GM04504 (cell line): ENCODE data around the gene CACNG4.
A peak's percentile ranks its signal among the peaks of the same experiment; 100 is the strongest.
"Not testable (repeated sequence)": the region's sequence is repeated elsewhere in the genome, so short reads cannot be mapped to it uniquely, and the experiment has no call there.

Experiments used
- DNase-seq: peaks from one replicate; pipeline ENCODE4 v3.0.0-alpha.2; 2012; ENCODE audit warnings: low read depth

CACNG4 gene

GRCh38 chr17:66964930-66965800, 658 bp downstream of the CACNG4 start:
- DNase-seq: no peak

DNA sequence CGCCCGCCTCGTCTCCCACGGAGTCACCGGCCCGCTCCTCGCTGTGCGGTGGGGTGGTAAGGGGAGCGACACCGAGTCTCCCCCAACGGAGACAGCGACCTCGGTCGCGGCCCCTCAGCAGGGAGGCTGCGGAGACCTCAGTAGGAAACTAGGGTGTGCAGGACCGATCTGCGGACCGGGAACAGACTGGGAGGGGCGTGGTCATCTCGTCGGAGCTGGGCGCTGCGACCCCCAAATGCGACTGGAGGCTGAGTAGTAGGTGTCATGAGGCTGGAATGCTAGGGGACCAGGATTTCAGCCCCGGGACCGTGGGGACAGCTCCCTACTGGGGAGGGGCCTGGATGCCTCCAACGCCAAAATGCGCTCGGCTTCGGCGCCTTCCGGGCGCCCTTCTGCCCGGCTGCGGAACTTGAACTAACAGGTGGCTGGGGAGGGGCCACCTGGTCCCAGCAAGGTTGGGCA, 1.3 kb downstream of the CACNG4 start:
- no peak for DNase-seq

DNA sequence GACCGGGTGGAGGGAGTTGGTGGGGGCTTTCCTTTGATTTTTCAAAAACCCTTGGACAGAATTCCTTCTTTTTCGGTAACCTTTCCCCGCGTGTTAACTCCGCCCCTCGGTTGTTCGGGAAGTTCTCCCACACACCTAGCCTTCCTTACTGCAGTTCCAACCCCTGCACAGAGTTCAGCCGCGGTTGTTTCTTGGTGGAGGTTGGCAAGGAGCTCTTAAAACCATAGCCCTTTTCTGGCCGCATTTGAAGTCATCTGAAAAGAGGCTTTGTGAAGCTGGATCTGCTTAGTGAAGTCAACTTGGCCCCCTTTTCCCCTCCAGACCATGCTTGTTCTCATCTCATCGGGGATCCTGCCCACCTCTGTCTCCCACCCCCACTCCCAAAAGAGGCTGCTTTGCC, 1.8 kb downstream of the CACNG4 start:
- DNase-seq: no peak

DNA sequence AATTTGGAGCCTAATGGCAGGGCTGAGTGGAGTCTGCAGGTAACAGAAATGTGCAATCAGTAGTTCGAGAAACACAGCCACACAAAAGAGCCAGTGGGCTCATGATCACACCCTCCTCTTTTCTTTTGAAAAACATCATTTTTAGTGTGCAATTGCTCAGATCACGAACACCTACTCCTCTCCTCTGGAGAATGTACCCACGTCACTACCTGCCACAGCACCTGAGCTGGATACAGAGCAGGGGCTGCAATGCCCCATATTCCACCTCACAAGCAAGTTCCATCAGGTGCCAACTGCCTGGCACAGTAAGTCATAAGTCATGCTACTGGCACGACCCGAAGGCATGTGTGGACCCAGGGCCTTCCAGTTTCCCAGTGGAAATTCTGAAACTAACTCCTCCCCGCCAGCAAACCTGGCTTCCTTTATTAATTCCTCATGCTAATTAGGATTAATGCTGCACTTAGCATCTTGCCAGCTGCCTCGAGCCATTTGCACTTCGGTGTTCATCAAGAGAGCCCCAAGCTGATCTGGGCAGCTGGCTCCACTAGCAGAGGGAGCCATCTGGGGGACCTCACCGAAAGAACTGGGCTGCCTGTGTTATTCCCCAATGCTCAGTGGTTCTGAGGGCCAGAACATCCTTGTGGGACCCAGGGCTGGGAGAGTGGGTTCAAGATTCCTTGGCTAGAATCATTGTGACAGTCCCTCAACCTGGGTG, 2.4 kb downstream of the CACNG4 start:
- no peak for DNase-seq

DNA sequence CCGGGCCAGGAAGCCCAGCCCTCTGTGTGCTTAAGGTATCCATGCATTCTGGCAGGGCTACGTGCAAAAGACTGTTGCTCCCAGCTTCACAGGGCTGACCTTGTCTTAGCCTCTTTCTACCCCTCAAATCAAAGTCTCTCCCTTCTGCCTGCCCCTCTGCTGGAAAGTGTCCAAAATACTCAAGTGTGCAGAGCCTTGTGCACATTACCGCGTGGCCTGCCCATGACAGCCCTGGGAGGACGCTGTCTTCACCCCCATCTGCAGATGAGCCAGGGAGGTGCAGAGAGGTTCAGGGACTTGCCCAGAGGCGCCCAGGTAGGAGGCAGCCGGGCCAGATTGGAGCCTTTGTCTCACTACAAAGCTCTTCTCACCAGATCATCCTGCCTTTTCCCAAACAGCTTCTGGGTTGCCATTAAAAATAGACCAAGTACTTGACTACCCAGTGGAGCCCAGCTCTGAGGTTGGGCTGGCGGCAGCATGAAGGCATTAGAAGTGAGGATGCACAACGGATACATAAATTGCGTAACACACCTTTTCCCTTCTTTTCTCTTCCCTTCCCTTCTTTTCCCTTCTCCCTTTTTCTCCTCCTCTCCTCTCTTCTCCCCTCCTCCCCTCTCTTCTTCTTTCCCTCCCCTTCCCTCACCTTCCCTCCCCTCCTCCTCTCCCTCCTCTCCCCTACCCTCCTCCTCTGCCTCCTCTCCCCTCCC, 3.5 kb downstream of the CACNG4 start:
- DNase-seq: no peak

- DNase-seq: no peak
Measured at GRCh38 chr17:66968916-66969315, 4.4 kb downstream of the CACNG4 start.

DNA sequence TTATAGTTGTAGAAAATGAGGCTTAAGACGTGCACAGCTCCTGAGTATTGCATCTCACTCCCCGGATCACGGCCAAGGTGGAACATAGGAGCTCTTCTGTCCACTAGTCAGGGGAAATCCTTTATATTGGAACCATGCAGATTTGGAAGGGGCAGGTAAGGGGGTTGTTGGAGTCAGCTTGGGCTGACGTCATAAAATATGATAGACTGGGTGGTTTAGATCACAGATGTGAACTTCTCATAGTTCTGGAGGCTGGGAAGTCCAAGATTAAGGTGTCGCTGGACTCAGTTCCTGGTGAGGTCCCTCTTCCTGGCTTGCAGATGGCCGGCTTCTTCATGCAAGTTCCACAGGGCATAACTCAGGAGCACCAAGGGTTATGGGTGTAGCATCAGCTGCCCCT, 5.6 kb downstream of the CACNG4 start:
- DNase-seq: no peak

GRCh38 chr17:66970797-66971196, 6.3 kb downstream of the CACNG4 start:
- no peak for DNase-seq

DNA sequence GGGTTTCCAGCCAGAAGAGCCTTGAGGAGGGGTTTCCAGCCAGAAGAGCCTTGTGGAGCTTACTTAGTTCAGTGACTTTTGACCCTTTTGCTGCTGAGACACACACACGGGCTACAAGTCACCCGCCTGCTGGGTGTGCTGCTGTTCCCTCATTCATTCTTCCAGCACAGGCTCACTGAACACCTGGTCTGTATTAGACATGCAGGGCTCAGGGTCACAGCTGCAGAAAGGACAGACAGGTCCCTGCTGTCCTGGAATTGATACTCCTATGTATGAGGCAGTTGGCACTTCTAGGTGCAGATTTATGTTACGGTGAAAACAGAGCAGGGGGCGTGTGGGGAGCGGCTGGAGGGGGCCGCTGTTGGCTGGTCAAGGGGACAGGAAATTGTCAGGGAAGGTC, 6.8 kb downstream of the CACNG4 start:
- DNase-seq: no peak

DNA sequence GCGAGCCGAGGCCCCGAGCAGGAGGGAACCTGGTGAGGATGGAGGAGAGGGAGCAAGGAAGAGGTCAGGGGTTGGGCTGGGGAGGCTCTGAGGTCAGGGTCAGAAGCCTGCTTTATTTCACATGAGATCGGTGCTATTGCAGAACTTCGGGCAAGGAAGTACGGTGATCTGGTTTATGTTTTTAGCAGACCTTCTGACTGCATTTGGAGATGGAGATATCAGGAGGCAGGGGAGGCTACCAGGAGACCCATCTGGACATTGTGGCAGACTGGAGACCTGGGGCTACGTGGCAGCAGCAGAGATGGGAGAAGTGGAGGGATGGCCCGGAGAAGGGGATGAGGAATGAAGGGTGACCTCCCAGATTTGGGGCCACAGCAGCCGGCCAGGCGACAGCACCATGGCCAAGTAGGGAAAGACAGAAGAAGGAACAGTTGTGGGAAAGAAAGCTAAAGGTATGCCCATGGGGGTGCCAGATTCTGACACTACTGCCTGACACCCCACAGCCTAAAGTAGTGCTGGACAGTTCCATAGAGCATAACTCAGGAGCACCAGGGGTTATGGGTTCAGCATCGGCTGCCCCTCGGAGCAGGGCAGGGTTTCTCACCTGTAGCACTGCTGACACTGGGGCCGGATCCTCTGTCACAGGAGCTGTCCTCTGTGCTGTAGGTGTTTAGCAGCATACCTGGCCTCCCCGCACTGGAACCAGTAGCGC, 7.4 kb downstream of the CACNG4 start:
- DNase-seq: no peak

GRCh38 chr17:66972442-66972830, 7.9 kb downstream of the CACNG4 start:
- DNase-seq: not testable (repeated sequence)

- no peak for DNase-seq
Measured at GRCh38 chr17:66975188-66975587, 10.7 kb downstream of the CACNG4 start.

DNA sequence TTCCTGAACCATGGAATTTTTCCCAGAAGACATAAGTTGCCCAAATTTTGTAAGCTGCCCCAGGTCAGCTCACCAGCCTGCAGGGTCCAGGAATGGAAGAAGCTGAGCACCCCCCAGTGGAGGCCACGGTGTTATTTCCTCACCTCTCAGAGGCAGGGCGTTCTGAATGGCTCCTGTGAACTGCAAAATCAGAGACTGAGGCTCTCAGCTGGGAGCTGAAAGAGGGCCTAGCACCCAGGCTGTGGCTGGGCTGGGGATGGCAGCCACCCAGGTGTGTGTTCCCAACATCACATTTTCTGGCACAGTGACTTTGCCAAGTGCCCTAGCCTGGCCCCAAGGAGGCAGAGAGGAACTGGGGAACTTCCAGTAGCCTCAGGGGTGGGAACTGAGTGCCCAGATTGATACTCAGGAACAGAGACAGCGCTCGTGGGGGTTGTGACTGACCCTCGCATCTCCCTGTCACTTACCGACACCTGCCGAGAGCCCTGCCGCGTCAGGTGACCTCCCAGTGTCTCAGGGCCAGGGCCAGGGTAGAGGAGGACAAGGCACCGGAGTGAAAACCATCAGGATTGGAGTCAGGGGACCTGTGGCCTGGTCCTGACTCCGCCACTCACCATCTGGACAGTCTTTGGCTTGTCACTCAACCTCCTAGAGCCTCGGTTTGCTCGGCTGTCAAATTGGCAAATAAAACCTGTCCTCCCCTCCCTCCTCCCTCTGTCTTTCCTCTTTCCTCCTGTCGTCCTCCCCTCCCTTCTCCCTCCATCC, 11.3 kb downstream of the CACNG4 start:
- DNase-seq: no peak

GRCh38 chr17:66976379-66976663, 11.8 kb downstream of the CACNG4 start:
- DNase-seq: no peak

- DNase-seq: peak; percentile 18
Measured at GRCh38 chr17:66976781-66977201, 12.3 kb downstream of the CACNG4 start.

DNA sequence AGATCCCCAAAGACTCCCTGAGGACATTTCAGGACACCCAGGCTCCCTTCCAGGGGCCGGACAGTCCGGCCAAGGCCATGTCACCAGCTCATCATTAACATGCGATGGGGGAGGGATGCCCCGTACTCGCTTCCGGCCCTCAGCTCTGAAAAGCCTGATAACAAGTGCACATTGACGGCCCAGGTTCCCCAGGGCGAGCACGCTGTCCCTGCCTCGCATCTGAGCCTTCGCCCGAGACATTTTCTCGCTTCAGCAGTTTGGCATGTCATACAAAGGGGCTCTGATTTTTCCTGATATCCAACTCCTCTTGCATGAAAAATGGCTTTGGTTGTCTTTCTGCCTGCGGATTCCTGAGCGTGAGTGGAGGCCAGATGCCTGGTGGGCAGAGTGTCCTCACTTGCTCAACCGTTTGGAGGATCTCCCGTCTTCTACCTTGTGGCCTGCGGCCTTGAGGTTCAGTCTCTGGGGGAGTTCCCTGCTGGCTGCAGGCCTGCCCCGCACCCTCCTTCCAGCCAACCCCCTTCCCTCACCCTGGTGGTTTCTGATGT, 14.1 kb downstream of the CACNG4 start:
- DNase-seq: no peak

- no peak for DNase-seq
Measured at GRCh38 chr17:66980896-66981295, 16.4 kb downstream of the CACNG4 start.

GRCh38 chr17:66981983-66982508, 17.5 kb downstream of the CACNG4 start:
- DNase-seq: no peak

DNA sequence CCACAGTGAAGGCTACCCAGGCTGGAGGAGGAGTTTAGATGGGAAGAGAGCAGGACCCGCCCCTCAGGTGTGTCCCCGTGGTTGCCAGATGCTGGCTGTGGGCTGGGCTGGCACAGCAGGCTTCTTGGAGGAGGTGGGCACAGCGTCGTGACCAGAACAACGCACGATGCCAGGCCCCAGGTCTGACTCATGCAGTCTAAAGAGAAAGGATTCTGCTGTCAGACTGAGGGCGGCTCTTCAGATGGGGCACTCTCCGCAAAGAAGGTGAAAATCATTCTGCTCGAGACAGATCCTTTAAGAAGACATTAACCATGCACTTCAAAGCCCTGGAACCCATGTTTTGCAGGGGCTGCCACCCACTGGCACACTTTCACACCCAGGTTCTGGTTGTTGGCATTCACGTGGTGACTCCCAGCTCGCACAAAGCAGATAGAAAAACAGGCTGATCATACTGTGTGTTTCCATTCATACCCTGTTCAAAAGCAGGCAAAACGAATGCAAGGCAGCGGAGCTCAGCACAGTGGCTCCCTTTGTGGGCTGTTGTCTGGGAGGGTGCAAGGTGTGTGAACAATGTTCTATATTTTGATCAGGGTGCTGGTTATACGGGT, 19.0 kb downstream of the CACNG4 start:
- DNase-seq: no peak

DNA sequence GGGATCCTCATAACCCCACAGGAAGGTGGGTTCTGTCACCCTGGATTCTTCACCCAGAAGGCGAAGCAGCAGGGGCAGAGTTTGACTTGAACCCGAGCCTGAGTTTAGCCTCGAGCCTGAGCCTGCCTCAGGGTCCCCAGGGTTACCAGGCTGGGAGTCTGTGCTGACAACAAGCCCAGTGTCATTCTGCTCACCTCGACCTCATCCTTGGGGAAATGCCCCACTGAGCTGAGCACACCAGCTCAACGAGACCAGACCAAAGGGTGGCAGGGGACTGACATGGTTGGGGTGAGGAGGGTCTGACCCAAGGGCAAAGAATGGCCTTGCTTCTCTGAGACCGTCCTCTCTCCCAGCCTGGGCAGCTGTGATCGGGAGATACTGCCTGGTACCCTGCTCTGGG, 20.2 kb downstream of the CACNG4 start:
- DNase-seq: no peak
